T-cell (primary cell): ENCODE measurements around the gene CGB1. TPM values are rescaled to one million over a fixed set of nuclear protein-coding genes. Genes with fewer than 3 reads are reported as not detected.

ENCODE experiments used
- ATAC-seq, 4 experiments: fragments of 200-7000 bp in 3 of 4; fragments of 150-1000 bp in 1 of 4; cut with Tn5 transposase; replicated peaks in 1 of 4; 1 replicate in 3 of 4; 2 replicates in 1 of 4; pipeline ENCODE4 v1.10.0; 2021; ENCODE audit warnings: moderate library complexity in 3 of 4, mild to moderate bottlenecking in 2 of 4, moderate number of reproducible peaks in 1 of 4
- CTCF ChIA-PET, 2 donors: fragments of 300-600 bp; sonication (Branson Sonifier 250); formaldehyde crosslinking; loops; one replicate each; lab custom pipeline; 2022; ENCODE audit warnings: antibody characterized with exemption in 2 of 2; lab: Charles Lee
- POLR2A ChIA-PET, 2 donors: fragments of 300-600 bp; sonication (Branson Sonifier 250); formaldehyde crosslinking; loops; one replicate each; lab custom pipeline; 2022; ENCODE audit warnings: antibody characterized with exemption in 2 of 2; lab: Charles Lee
- DNase-seq, 35 experiments: peaks; one replicate each; pipeline versions ENCODE4 v3.0.0 to v3.0.0-alpha.2; 2013 to 2023
- H3K27ac ChIP-seq: one replicate; pipeline ENCODE4 v1.5.1; 2013; ENCODE audit warnings: low read length
- H3K27me3 ChIP-seq, 2 experiments: replicated peaks in 1 of 2; 1 replicate in 1 of 2; 2 replicates in 1 of 2; pipeline versions ENCODE4 v1.6.1 to v1.7.0; 2013; ENCODE audit warnings: low read length in 1 of 2, mixed read lengths in 1 of 2; ENCODE audit not compliant: control insufficient read depth in 2 of 2, insufficient read depth in 2 of 2; ENCODE audit errors: extremely low read depth in 1 of 2
- H3K36me3 ChIP-seq, 2 donors: 1 replicate in 1 of 2; 2 replicates in 1 of 2; pipeline versions ENCODE4 v1.6.1 to v1.7.0; 2013; ENCODE audit warnings: low read length in 1 of 2; ENCODE audit not compliant: control insufficient read depth in 2 of 2, insufficient read depth in 1 of 2; ENCODE audit errors: extremely low read depth in 1 of 2
- H3K4me1 ChIP-seq, 2 experiments: 1 replicate in 1 of 2; 2 replicates in 1 of 2; pipeline versions ENCODE4 v1.6.1 to v1.7.0; 2013; ENCODE audit warnings: low read length in 2 of 2, mixed read lengths in 1 of 2; ENCODE audit not compliant: insufficient read depth in 2 of 2, control insufficient read depth in 1 of 2; ENCODE audit errors: extremely low read depth in 1 of 2
- H3K4me3 ChIP-seq, 2 donors: 1 replicate in 1 of 2; 2 replicates in 1 of 2; pipeline versions ENCODE4 v1.5.1 to v1.7.0; 2013; ENCODE audit warnings: mild to moderate bottlenecking in 2 of 2, low read length in 1 of 2, moderate library complexity in 1 of 2; ENCODE audit not compliant: control insufficient read depth in 1 of 2; ENCODE audit errors: extremely low read depth in 1 of 2
- H3K9me3 ChIP-seq: 2 replicates; pipeline ENCODE4 v1.7.0; 2013
- H3K27ac Mint-ChIP-seq, 2 donors: one replicate each; pipeline ENCODE4 v1.8.0; 2020 to 2021; ENCODE audit warnings: mild to moderate bottlenecking in 2 of 2, mixed read lengths in 2 of 2
- H3K27me3 Mint-ChIP-seq, 2 donors: one replicate each; pipeline ENCODE4 v1.8.0; 2021 to 2022; ENCODE audit warnings: mixed read lengths in 2 of 2
- H3K36me3 Mint-ChIP-seq: one replicate; pipeline ENCODE4 v1.8.0; 2021; ENCODE audit warnings: mixed read lengths
- H3K4me1 Mint-ChIP-seq, 3 donors: one replicate each; pipeline ENCODE4 v1.8.0; 2020 to 2022; ENCODE audit warnings: mixed read lengths in 3 of 3, mild to moderate bottlenecking in 1 of 3
- H3K4me3 Mint-ChIP-seq, 3 donors: one replicate each; pipeline ENCODE4 v1.8.0; 2020 to 2022; ENCODE audit warnings: mild to moderate bottlenecking in 3 of 3, mixed read lengths in 3 of 3, moderate library complexity in 3 of 3
- H3K9me3 Mint-ChIP-seq, 3 donors: one replicate each; pipeline ENCODE4 v1.8.0; 2020 to 2022; ENCODE audit warnings: mixed read lengths in 3 of 3
- WGBS: methylation state at CpG from one replicate; pipeline ENCODE4 v1.1.5; 2013; ENCODE audit warnings: missing lambda C conversion rate; ENCODE audit not compliant: insufficient coverage; 5-methylcytosine and 5-hydroxymethylcytosine counted together
- total RNA-seq, 35 experiments: library from RNA in 6 of 35; stranded (reverse) in 6 of 35; fragments of 120-200 nt in 1 of 35; gene quantifications; one replicate each; pipeline versions ENCODE4 v1.2.1 to v1.2.4 and lab custom pipeline; 2013 to 2026

CGB1 gene
- total RNA-seq, 5 donors from 2014 or later (not counting 1 experiment from before 2014, with no cell fraction given) = not detected

DNA sequence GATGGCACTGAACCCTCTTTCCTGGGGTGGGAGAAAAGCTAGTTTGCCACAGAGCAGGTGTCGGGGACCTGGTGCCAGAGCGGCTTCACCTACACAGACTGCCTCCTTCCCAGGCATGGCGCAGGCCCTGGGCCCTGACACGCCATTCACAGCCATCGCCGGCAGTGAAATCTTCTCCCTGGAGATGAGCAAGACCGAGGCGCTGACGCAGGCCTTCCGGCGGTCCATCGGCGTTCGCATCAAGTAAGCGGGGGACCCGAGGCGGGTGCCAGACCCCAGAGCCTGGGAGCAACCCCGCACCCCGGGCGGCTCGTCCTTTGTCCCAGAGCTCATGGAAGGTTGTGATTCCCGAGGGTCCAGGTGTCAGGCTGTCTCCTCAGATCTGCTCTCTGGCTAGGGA, 29.8 kb downstream of the CGB1 start:
- CTCF ChIA-PET = no interaction called here
- H3K9me3 ChIP-seq = no peaks in the 10 kb centered on the region
- H3K4me3 ChIP-seq = no peak overlapping the region
- H3K4me1 ChIP-seq = no peaks in the 10 kb centered on the region
- peaks cover 20% of the 10 kb centered on the region for H3K36me3 Mint-ChIP-seq
- H3K27me3 Mint-ChIP-seq = no peaks in the 10 kb centered on the region
- no peak overlapping the region for H3K27ac ChIP-seq
- no peaks in the 10 kb centered on the region for H3K9me3 Mint-ChIP-seq
- H3K27me3 ChIP-seq = no peaks in the 10 kb centered on the region
- peaks cover 25 to 48% of the 10 kb centered on the region in 2 donors for H3K36me3 ChIP-seq
- DNase-seq (no peak), ATAC-seq (no peak)
- POLR2A ChIA-PET = no interaction called here
- WGBS = 97% methylated on average over 22 of the region's 22 CpGs
- no peak overlapping the region for H3K27ac Mint-ChIP-seq
- no peaks in the 10 kb centered on the region for H3K4me1 Mint-ChIP-seq
- no peak overlapping the region for H3K4me3 Mint-ChIP-seq

DNA sequence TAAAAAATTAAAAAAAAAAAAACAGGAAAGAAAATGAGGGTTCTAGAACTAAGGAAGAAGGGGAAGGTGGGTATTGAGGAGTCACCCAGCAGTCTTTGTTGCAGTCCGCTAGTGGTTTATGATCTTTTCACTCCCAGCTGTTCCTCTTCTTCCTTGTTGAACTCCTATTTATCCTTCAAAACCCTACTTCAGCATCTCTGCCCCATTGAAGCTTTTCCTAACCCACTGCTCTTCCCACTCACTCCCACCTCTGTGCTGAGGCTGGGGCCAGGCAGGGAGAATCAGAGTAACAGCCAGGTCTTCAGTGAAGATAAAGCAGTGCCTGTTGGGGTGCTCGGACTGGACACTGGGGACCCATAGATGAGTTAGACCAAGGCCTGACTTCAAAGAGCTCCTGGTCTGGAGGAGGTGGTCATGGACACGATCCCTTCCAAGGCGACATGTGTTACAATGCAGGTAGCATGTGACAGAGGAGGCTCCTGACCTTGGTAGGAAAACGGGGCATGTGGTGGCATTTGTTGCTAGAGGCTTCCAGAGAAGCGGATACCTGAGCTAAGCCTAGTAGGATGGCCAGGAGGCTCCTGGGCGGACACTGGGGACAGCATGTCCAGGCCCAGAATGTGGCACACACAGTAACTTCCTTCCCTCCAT, 31.6 kb downstream of the CGB1 start:
- Mint-ChIP-seq H3K36me3 (peaks cover 17% of the 10 kb centered on the region), H3K27me3 (no peaks in the 10 kb centered on the region), H3K9me3 (no peaks in the 10 kb centered on the region), H3K4me1 (peaks cover 0 to under 1% (median under 1%) of the 10 kb centered on the region in 3 donors), H3K27ac (no peak overlapping the region), H3K4me3 (no peak overlapping the region)
- ATAC-seq (no peak), DNase-seq (no peak)
- peaks cover 13 to 44% of the 10 kb centered on the region in 2 donors for H3K36me3 ChIP-seq
- 98% methylated on average over 3 of the region's 7 CpGs for WGBS
- no peak overlapping the region for H3K4me3 ChIP-seq
- H3K9me3 ChIP-seq = no peaks in the 10 kb centered on the region
- ChIA-PET CTCF (no interaction called here), POLR2A (interaction anchor here in 1 of 2 donors (0.6 kb wide), 1 partner anchor 99 kb away, joined by 5 read pairs; no protein-coding TSS in a partner anchor)
- H3K27ac ChIP-seq = no peak overlapping the region
- H3K4me1 ChIP-seq = no peaks in the 10 kb centered on the region
- H3K27me3 ChIP-seq = no peaks in the 10 kb centered on the region

DNA sequence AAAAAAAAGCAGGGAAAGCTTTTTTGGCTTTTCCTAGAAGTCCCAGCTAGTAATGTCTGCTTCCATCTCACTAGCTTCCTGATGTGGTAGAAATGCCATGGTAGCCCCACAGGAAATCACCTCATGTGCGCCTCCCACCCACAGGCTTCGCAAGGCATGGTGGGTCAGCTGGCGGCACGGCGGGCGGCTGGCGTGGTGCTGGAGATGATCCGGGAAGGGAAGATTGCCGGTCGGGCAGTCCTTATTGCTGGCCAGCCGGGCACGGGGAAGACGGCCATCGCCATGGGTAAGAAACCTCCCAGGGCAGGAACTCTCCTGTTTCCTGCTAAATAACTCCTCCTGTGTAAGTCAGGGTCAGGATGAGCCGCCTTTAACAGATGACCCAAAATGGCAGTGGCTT, 32.6 kb downstream of the CGB1 start:
- Mint-ChIP-seq H3K27me3 (no peaks in the 10 kb centered on the region), H3K9me3 (no peaks in the 10 kb centered on the region), H3K27ac (no peak overlapping the region), H3K4me3 (no peak overlapping the region), H3K4me1 (peaks cover 0 to 10% (median 7%) of the 10 kb centered on the region in 3 donors), H3K36me3 (peaks cover 23% of the 10 kb centered on the region)
- CTCF ChIA-PET = interaction anchor here (0.6 to 0.7 kb wide), 3 partner anchors 22 to 111 kb away, joined by 4 to 5 read pairs (median 4); no protein-coding TSS in a partner anchor
- Histone ChIP-seq H3K9me3 (no peaks in the 10 kb centered on the region), H3K4me3 (no peak overlapping the region), H3K4me1 (peaks cover 0 to 9% of the 10 kb centered on the region in 2 experiments), H3K27ac (no peak overlapping the region), H3K36me3 (peaks cover 10 to 42% of the 10 kb centered on the region in 2 donors), H3K27me3 (no peaks in the 10 kb centered on the region)
- DNase-seq = no peak
- POLR2A ChIA-PET = no interaction called here
- whole genome bisulfite sequencing = 98% methylated on average over 14 of the region's 15 CpGs
- no peak for ATAC-seq

DNA sequence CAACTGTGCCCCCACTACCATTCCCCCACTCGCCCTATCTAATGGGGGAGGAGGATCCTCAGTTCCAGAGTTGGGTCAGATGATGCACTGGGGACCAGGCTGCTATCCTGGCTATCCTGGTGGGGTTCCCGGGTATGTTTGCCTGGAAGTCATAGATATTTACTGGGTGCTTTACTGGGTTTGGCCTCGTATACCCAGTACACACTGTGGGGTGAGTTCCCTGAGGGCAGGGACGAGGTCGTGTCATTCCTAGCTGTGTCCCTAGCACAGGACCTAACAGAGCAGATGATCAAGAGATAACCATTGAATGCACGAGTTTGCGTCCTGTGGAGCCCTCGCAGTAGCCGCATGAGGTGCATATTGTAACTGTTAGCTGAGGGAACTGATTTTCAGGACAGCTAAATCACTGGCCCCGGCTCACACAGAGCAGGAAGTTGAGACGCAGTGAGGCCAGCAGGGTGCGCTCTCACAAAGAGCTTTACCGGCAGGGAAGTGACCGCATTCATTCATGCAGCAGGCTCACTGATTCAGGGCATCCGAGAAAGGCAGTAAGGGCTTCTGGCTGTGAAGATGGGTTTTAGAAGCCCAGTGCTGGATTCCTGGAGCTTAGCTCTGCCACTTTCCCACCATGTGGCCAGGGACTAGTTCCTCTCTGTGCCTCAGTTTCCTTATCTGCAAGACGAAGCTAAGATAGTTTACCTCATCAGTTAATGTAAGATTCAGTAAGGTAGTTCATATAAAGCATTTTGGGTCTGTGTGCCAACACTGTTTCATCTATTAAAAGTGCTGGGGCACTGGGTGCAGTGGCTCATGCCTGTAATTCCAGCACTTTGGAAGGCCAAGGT, 37.0 kb downstream of the CGB1 start:
- WGBS = 71% methylated on average over 14 of the region's 16 CpGs
- no peak overlapping the region for H3K27ac Mint-ChIP-seq
- no peaks in the 10 kb centered on the region for H3K27me3 ChIP-seq

GRCh38 chr19:48997972-48998371, 38.7 kb downstream of the CGB1 start:
- ATAC-seq (no peak), DNase-seq (peak in 20 of 35 experiments; percentile 20 to 55 (median 34))
- ChIA-PET POLR2A (interaction anchor here in 1 of 2 donors (0.5 kb wide), 1 partner anchor 25 kb away, joined by 4 read pairs; no protein-coding TSS in a partner anchor), CTCF (interaction anchor here in 1 of 2 donors (0.5 to 0.9 kb wide), 3 partner anchors 22 to 66 kb away, joined by 3 read pairs; no protein-coding TSS in a partner anchor)
- H3K36me3 Mint-ChIP-seq = peaks cover 5% of the 10 kb centered on the region
- Histone ChIP-seq H3K4me3 (no peak overlapping the region), H3K36me3 (peaks cover 0 to 4% of the 10 kb centered on the region in 2 donors), H3K9me3 (no peaks in the 10 kb centered on the region), H3K4me1 (peaks cover 3 to 25% of the 10 kb centered on the region in 2 experiments), H3K27ac (no peak overlapping the region), H3K27me3 (no peaks in the 10 kb centered on the region)
- no peak overlapping the region for H3K4me3 Mint-ChIP-seq
- H3K27ac Mint-ChIP-seq = no peak overlapping the region
- H3K27me3 Mint-ChIP-seq = no peaks in the 10 kb centered on the region
- H3K4me1 Mint-ChIP-seq = peaks cover 27 to 31% (median 30%) of the 10 kb centered on the region in 3 donors
- WGBS = 78% methylated on average over 4 of the region's 5 CpGs
- H3K9me3 Mint-ChIP-seq = no peaks in the 10 kb centered on the region

More for the DNA sequence above, 37.0 kb downstream of the CGB1 start:
- Histone ChIP-seq H3K4me3 (no peak overlapping the region), H3K9me3 (no peaks in the 10 kb centered on the region), H3K36me3 (peaks cover 4 to 18% of the 10 kb centered on the region in 2 donors), H3K27ac (no peak overlapping the region), H3K4me1 (peaks cover 0 to 15% of the 10 kb centered on the region in 2 experiments)
- POLR2A ChIA-PET = interaction anchor here in 1 of 2 donors (0.5 to 0.6 kb wide), 2 partner anchors 92 to 354 kb away, joined by 4 to 12 read pairs; no protein-coding TSS in a partner anchor
- DNase-seq (peak; percentile 42 to 76 (median 63)), ATAC-seq (peak; percentile 75 to 89 (median 84))
- no peaks in the 10 kb centered on the region for H3K9me3 Mint-ChIP-seq
- H3K36me3 Mint-ChIP-seq = peaks cover 11% of the 10 kb centered on the region
- CTCF ChIA-PET = interaction anchor here (0.6 to 1.6 kb wide), 6 partner anchors 9 to 199 kb away, joined by 3 to 7 read pairs (median 5); partner anchors contain the start of gene HSD17B14 (in 1 of the 2)
- no peaks in the 10 kb centered on the region for H3K27me3 Mint-ChIP-seq
- no peak overlapping the region for H3K4me3 Mint-ChIP-seq
- peaks cover 15 to 21% (median 20%) of the 10 kb centered on the region in 3 donors for H3K4me1 Mint-ChIP-seq

DNA sequence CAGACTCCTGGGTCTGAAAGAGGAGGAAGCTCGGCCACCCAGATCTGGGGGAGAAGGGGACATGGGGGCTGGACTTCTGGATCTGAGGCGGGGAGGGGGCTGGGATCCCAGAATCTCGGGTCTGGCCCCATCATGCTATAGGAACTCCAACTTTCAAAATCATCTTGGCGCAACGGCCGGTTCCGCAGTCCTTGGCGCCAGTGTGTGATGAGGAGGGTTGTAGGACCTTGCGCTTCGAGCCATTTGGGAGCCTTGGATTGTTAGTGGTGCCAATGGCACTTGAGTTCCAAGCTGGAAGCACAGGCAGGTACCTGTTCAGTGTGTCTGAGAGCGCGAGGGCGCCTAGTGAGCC, 42.7 kb downstream of the CGB1 start:
- Histone ChIP-seq H3K36me3 (peaks cover 0 to 3% of the 10 kb centered on the region in 2 donors), H3K9me3 (no peaks in the 10 kb centered on the region), H3K4me1 (peaks cover 3 to 41% of the 10 kb centered on the region in 2 experiments), H3K27me3 (no peaks in the 10 kb centered on the region), H3K4me3 (peak overlapping the region; percentile 72 to 95), H3K27ac (peak overlapping the region; percentile 86)
- DNase-seq (no peak), ATAC-seq (no peak)
- 6% methylated on average over 6 of the region's 13 CpGs for WGBS
- POLR2A ChIA-PET = interaction anchor here (0.5 to 1.1 kb wide), 5 partner anchors 83 to 1883 kb away, joined by 3 to 5 read pairs (median 3); no protein-coding TSS in a partner anchor
- Mint-ChIP-seq H3K4me1 (peaks cover 41 to 53% (median 46%) of the 10 kb centered on the region in 3 donors), H3K9me3 (no peaks in the 10 kb centered on the region), H3K36me3 (peaks cover 5% of the 10 kb centered on the region), H3K4me3 (peak overlapping the region; percentile 92 to 95 (median 94)), H3K27me3 (no peaks in the 10 kb centered on the region), H3K27ac (peak overlapping the region; percentile 92 to 95)
- CTCF ChIA-PET = interaction anchor here (0.6 to 1.9 kb wide), 30 partner anchors 11 to 790 kb away, joined by 3 to 16 read pairs (median 4); partner anchors contain the start of genes HSD17B14 (in 1 of the 2), NUCB1 (in 1 of the 2), PIH1D1 (in 1 of the 2) and RPL18 (in 1 of the 2)
